AG08396 (cell line): Measurements from ENCODE around the gene PRDX2.
A peak's percentile ranks its signal among the peaks of the same experiment; 100 is the strongest.

Source experiments
- DNase-seq: peaks from one replicate; pipeline ENCODE4 v3.0.0; 2012; ENCODE audit warnings: low spot score, mixed read lengths

Gene PRDX2

DNA sequence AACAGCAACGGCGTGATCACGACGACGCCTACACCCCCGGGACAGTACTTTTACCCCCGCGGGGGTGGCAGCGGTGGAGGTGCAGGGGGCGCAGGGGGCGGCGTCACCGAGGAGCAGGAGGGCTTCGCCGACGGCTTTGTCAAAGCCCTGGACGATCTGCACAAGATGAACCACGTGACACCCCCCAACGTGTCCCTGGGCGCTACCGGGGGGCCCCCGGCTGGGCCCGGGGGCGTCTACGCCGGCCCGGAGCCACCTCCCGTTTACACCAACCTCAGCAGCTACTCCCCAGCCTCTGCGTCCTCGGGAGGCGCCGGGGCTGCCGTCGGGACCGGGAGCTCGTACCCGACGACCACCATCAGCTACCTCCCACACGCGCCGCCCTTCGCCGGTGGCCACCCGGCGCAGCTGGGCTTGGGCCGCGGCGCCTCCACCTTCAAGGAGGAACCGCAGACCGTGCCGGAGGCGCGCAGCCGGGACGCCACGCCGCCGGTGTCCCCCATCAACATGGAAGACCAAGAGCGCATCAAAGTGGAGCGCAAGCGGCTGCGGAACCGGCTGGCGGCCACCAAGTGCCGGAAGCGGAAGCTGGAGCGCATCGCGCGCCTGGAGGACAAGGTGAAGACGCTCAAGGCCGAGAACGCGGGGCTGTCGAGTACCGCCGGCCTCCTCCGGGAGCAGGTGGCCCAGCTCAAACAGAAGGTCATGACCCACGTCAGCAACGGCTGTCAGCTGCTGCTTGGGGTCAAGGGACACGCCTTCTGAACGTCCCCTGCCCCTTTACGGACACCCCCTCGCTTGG, 9.3 kb downstream of the PRDX2 start:
- peak; percentile 29 for DNase-seq

DNA sequence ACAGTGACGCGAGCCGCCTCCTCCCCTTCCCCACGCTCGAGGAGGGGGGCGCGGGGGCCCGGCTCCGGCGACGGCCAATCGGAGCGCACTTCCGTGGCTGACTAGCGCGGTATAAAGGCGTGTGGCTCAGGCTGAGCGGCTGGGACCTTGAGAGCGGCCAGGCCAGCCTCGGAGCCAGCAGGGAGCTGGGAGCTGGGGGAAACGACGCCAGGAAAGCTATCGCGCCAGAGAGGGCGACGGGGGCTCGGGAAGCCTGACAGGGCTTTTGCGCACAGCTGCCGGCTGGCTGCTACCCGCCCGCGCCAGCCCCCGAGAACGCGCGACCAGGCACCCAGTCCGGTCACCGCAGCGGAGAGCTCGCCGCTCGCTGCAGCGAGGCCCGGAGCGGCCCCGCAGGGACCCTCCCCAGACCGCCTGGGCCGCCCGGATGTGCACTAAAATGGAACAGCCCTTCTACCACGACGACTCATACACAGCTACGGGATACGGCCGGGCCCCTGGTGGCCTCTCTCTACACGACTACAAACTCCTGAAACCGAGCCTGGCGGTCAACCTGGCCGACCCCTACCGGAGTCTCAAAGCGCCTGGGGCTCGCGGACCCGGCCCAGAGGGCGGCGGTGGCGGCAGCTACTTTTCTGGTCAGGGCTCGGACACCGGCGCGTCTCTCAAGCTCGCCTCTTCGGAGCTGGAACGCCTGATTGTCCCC, 10.1 kb downstream of the PRDX2 start, which contains the start of gene JUNB:
Gene JUNB (plus strand): TSS at position 142 of the 706 bp plus-strand sequence. CDS start 286 bp downstream, at position 428.
- peak; percentile 95 for DNase-seq

DNA sequence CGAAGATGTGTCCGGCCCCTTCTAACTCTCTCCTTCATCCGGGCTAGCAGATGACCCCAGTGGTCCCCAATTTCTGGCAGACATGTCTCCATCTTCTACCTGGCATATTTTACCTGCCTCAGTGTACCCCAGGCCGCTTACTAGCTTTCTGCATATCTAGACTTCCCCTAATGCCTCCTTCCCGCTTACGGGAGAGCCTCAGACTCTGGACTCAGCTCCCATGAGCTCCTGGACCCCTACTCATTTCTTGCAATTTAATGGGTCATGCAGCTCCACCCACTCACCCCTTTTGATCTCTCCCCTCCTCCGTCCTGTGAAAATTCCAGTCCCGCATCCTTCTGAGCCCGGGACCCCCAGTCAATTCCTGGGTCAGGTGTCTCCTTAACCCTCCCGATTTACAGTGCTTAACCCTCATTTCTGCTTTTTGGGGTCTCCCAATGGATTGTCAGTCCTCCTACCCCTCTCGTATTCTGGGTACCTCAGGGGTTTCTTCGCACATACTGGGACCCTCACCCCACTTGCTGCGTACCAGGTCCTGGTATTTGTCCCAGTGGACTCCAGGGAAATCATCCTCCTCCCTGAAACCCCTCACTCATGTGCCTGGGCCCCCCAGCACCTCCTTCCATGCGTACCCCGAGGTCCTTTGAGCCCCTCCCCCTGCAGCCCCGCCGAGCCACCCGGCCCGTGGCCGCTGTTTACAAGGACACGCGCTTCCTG, 10.8 kb downstream of the PRDX2 start:
- no peak for DNase-seq

DNA sequence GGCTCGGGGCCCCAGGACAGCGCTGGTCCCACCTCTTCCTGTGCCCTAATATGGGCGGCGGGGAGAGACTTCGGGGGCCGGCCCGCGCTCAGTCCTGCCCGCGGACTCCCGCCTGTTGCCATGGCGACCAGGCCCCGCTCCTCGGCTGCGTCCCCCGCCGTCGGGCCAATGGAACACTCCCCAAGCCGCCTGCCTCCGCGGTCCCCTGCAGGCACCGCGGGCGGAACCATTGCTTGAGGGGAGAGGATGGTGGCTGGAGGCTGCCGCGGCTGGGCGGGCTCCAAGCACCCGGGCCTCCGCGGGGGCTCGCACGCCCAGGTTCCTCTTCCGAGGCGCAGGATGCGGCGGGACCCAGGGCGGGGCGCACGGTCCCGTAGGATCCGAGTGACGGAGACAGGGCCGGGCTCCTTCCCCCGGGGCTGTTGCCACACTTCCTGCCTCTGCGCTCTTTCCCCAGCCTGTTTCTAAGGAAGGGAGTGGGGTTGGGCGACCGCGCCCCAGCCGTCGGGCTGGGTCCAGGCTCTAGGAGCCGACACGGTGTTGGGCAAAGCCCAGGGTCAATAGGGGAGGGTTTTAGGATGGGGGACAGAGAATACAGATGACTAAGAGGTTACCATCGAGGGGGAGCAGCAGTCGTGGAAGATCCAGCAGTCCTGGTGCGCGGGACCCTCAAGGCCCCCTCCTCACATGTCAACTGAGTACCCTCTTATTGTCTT, 11.5 kb downstream of the PRDX2 start:
- DNase-seq: peak; percentile 97

DNA sequence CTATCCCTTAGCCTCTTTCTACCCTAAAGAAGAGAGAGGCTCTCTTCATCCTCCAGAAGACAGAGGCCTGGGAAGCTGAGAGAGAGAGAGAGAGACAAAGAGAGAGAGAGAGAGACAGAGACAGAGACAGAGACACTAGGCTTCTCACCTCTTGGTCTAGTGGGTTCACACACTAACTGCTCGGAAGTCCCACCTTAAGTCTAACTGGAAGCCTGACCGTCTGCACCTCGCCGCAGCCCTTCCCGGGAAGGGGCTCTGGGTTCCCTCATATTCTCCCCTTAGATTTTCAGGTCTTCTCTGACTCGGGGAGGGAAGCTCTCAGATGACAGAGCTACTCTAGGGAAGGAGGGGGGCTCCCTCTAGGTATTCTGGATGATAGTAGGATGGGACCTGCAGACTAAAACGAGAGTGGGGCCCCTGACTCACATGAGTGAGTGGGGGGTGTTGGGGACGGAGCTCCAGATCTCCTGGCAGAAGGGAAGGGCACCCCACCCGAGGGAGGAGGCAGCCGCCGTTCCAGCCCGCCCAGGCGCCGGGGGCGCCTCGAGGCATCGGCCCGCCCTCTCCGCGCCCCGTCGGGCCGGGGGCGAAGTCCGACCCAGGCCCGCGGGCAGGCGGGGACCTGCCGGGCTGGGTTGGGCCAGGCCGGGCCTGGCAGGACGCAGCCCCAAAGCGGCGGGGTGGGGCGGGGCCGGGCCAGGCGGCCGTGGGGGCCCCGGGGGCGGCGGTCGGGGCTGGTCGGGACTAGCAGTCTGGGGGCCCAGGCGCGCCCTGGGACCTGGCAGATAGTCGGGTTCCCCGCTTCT, 12.3 kb downstream of the PRDX2 start:
- peak; percentile 14 for DNase-seq

DNA sequence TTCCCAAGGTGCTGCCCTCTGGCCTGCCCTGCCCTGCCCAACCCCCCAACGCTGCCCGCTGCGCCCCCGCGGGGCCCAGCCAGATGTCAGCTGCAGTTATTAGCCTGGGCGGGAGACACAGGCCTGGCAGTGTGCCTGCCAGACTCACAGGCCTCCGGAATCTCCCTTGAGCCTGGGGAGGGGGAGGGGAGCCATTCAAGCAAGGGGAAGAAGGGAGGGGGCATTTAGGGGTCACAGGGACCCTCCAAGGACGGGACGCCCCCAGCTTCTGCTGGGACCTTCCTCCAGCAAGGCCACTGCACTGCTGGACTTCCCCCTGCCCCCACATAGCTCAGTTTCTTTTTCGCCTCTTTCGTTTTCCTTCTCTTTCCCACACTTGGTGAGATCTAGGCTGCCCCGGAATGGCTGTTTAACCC, 12.9 kb downstream of the PRDX2 start:
- DNase-seq: peak; percentile 71

DNA sequence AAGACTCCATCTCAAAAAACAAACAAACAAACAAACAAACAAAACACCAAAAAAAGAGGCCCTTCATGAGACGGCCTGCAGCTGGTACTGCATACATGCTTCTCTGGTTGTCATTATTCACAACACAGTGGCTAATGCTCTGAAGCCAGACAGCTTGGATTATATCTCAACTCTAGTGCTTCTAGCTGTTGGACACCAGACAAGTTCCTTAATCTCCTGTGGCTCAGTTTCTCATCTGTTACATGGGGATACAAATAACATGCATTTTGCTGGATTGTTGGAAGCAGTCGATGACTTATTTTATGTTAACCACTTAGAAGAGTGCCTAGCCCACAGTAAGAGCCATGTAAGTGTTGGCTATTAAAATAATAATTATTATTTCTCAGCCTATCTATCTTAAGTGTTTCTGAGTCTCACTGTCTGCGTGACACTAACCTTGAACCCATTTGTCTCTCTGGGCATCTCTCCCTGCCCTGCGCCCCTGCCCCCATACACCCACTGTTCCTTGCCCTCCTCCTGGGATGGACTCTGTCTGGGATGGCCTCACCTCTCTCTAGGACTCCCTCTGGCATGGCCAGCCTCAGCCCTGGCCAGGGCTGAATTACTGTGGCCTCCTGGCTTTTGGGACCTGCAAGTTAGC, 13.4 kb downstream of the PRDX2 start:
- no peak for DNase-seq

DNA sequence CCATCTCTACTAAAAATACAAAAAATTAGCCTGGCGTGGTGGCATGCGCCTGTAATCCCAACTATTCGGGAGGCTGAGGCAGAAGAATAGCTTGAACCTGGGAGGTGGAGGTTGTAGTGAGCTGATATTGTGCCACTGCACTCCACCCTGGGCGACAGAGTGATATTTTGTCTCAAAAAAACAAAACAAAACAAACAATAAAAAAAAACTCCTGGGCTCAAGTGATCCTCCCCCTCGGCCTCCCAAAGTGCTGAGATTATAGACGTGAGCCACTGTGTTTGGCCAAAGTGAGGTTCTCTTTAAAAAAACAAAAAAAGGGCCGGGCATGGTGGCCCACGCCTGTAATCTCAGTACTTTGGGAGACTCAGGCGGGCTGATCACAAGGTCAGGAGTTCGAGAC, 14.1 kb downstream of the PRDX2 start:
- DNase-seq: no peak

DNA sequence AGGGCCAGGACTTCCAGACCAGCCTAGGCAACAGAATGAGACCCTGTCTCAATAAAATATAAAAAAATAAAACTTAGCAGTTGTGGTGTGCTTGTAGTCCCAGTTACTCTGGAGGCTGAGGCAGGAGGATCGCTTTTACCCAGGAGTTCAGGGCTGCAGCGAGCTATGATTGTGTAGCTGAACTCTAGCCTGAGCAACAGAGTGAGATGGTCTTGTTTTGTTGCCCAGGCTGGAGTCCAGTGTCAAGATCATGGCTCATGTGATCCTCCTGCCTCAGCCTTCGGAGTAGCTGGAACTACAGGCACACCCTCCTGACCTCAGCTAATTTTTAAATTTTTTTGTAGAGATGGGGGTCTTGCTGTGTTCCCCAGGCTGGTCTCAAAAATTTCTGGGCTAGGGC, 14.6 kb downstream of the PRDX2 start:
- DNase-seq: no peak

DNA sequence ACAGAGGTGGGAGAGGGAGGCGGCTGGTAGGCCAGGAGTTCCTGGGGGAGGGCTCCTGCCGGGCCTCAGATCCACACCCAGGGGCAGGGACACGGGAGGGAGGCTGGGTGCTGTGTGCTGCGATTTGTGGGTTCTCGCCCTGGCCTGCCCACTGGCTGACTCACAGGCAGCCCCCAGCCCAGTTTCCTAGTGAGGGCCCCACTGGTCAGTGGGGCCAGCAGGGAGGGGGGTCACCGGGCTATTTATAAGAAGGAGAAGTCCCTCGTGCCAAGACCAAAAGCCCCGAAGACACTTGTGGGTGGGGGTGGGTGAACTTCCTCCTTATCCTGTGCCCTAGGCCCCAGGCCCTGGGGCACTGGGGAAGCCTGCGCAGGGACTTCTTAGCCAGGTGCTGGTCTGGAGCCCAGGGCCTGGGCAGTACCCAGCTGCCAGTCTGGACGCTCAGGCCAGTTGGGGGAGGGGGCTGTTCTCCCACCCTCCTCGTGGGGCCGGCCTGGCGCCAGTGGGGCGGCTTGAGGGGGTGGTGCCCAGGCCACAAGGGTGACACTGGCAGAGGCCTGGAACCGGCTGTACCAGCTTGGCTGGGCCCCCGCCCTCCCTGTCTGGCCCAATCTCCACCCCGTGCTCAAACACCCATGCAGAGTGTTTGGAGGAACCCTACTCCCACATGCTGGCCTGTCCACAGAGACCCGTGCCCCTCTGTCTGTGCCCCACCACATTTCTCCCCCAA, 15.3 kb downstream of the PRDX2 start:
- DNase-seq: no peak

DNA sequence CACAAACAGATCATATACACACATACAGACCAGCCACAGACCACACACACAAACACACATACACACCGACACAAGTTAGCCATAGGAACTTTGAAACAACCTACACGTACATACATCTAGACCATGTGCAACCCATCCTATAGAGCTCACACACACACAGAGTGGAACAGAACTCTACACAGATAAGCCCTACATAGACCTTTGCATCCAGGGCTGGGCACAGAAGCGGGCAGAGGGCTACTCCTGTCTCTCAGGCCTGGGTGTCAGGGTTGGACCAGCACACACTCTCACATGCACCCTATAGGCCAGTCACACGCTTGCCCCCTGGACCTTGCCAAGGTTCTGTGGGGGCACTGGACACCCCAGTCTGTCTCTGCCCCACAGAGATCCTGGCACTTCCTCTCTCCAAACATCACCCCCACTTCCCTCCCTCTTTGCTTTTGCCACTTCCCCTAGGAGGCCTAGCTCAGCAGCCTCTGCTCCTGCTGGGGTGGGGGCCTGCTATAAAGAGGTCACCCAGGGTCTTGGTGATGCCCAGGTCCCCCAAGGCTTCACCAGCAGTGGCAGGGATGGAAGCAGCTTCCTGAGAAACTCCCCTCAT, 16.1 kb downstream of the PRDX2 start:
- DNase-seq: no peak

DNA sequence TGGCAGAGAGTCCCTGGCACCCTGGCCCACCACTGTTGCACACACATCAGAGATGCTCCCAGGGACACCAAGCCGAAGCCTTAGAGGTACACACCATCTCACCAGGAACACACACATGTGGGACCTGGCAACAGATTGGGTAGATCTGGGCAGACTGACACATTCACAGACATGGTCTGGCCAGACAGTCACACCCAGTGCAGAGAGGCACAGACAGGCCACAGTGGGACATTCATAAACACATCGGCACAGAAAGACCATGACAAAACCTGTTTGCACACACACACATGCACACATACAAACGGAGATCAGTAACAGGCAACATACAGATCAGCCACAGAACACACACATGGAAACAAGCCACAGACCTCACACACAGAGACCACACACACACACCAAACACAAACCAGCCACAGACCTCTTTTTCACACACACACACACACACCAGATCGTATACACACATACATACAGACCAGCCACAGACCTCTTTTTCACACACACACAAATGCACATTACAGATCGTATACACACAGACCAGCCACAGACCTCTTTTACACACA, 16.6 kb downstream of the PRDX2 start:
- no peak for DNase-seq

DNA sequence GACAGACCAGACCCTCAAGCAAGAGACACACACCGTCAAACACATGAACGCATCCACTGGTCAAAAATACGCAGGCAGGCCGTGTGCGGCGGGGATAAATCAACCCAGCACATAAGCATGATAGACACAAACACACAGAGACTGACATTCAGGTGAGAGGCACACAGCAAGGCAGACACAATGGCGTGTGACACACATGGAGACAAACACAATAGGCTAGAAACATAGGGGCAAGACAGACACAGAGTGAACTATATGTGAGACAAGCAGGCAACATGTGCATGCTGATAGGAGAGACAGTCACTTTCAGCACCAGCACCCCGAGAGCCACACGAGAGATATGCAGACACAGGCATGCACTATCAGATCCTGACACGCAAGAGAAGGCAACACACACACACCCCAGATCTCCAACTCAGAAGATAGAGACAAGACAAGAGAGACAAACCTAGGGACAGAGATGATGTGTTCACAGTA, 17.2 kb downstream of the PRDX2 start:
- DNase-seq: peak; percentile 40

DNA sequence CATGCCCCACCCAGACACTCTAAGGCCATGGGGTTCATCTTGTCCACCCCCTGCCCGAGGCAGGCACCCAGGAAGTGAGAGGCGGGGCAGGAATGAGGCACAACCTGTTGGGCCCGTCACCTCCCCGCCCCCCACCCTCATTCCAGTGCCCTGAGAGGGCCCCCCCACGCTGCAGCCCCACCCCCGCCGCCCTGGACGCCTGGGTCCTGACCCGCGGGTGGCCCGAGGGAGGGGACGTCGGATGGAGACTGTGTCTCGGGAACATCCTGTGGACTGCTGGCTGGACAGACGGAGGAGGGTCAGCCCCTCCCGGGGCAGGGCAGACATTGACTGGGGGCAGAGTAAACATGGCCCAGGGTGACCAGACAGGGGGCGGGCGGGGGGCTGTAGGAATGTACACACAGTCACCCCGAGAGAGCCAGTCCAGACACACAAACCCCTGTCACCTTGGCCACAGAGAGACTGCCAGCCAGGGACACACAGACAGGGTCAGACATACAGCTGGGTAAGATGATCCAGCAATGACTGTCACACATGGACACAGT, 17.7 kb downstream of the PRDX2 start:
- DNase-seq: no peak

DNA sequence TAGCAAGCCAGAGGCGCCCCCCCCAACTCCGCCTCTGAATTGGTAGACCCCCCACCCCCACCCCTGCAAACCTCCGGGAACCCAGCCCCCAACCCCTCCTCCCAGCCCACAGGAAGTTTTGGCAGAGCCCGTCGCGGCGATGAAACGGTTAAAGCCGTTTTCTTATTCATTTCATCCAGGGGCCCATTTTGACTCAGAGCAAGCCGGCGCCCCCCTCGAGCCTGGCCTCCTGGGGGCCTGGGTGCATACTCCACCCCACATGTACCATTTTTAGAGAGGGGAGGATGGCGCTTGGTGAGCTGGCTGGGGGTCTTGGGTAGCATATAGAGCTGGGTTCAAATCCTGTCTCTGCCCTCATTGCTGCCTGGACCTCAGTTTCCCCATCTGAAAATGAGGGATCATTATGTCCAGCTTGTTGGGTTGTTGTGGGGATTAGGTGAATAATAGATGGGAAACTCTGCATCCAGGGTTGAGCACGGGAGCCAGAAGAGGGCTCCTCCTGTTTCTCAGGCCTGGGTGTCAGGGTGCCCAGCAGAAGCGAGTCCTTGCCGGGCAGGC, 18.2 kb downstream of the PRDX2 start:
- DNase-seq: no peak

DNA sequence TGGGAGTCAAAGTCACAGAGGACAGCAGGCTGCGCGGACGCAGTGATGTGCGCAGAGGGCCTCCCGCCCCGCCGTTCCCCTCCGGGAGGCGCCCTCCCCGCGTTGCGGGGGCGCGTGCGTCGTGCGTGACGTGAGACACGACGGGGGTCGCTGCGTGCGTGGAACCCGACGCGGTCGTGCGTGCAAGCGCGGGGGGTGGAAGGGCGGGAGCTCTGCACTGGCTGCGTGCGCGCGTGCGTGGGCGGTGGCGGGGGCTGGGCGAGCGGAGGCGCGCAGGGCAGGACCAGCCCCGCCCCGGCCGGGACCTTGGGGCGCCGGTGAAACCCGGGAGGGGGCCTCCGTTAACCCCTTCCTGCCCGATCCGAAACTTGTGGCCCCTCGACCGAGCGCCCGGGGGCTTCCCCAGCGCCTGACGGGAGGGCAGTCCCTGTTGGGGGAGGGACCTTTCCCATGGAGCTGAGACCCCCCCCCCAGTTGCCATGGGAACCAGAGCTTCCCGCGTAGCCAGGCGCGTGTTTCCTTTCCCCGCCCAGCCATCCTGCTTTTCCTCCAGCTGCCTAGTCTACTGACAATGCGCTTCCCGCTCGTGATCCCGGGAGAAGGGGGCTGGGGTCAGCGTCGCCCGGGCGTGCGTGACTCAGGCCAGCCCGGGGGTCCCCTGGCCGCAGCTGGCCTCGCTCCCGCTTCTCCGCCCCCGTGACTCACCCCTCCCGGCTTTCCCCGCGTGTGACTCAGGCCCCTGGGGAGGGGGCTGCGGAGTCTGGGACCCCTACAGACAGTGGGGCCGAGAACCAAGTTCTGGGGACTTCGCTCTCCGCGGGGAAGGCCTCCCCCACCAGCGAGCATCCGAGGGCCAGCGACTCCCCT, 18.9 kb downstream of the PRDX2 start:
- peak; percentile 84 for DNase-seq

DNA sequence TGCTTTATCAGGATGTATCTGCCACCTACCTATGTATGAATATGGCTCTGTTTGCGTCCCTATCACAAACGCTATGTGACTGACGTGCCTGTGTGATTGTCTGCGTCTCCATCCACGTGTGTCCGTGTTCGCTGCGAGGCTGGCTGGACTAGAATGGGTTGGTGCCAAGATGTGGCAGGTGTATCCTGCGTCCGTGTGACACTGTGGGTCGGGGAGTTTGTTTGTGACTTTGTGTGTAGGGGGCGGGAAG, 19.5 kb downstream of the PRDX2 start:
- no peak for DNase-seq
